HCT116 (cell line): Measurements from ENCODE around the gene RNF13. TPM values are rescaled to one million over a fixed set of nuclear protein-coding genes. Genes with fewer than 3 reads are reported as not detected.

Experiments
- ATAC-seq: fragments of 200-7000 bp; cut with Tn5 transposase; 2 replicates; pipeline ENCODE4 v1.9.1; 2020; ENCODE audit warnings: mild to moderate bottlenecking, moderate library complexity
- BruUV-seq: library from RNA; stranded (reverse); fragments of 400-500 nt; replicated peaks from 2 replicates; lab custom pipeline; 2021; lab: Mats Ljungman, UMichigan
- CTCF ChIA-PET: fragments of 300-600 bp; sonication (Branson Sonifier 250); formaldehyde crosslinking; loops from one replicate; lab custom pipeline; 2021; ENCODE audit warnings: antibody characterized with exemption; lab: Charles Lee
- POLR2A ChIA-PET: fragments of 300-600, 350-600 bp; sonication (Branson Sonifier 250); formaldehyde crosslinking; loops from one replicate; lab custom pipeline; 2021; ENCODE audit warnings: antibody characterized with exemption; lab: Charles Lee
- RAD21 ChIA-PET, 2 experiments: fragments of 300-600 bp; sonication (Branson Sonifier 250); formaldehyde crosslinking; loops; one replicate each; lab custom pipeline; 2023; ENCODE audit warnings: low total read pairs in 2 of 2; ENCODE audit not compliant: uncharacterized antibody in 2 of 2, unreplicated experiment in 2 of 2, low non-redundant PET in 1 of 2; lab: Charles Lee
- DNase-seq: peaks from one replicate; pipeline ENCODE4 v3.0.0-alpha.2; 2010; ENCODE audit warnings: low read depth, low spot score
- H2AFZ ChIP-seq: fragments of 200-600 bp; shearing (Covaris generic), sonication (generic); 2 replicates; pipeline ENCODE4 v1.6.1; 2017; ENCODE audit warnings: low read depth, mixed run types, mixed read lengths, antibody characterized with exemption, low read length; ENCODE audit not compliant: poor library complexity, severe bottlenecking
- H3K27ac ChIP-seq: 2 replicates; pipeline ENCODE4 v1.5.1; 2012; ENCODE audit warnings: low read depth, low read length
- H3K27me3 ChIP-seq: fragments of 200-600 bp; sonication (generic); 2 replicates; pipeline ENCODE4 v1.6.1; 2016; ENCODE audit warnings: mixed run types, low read length, mixed read lengths; ENCODE audit not compliant: insufficient read depth
- H3K36me3 ChIP-seq, 2 experiments: fragments of 200-500 bp in 1 of 2; fragments of 200-600 bp in 1 of 2; sonication (Bioruptor generic) in 1 of 2; sonication (generic) in 1 of 2; 2 replicates each; pipeline versions ENCODE4 v1.5.1 to v1.6.1; 2014 to 2016; ENCODE audit warnings: low read length in 2 of 2, inconsistent platforms in 1 of 2, mixed read lengths in 1 of 2, mixed run types in 1 of 2; ENCODE audit not compliant: insufficient read depth in 2 of 2, control insufficient read depth in 1 of 2
- H3K4me1 ChIP-seq, 2 experiments: fragments of 200-600 bp in 1 of 2; sonication (generic) in 1 of 2; 2 replicates each; pipeline versions ENCODE4 v1.5.1 to v1.6.1; 2012 to 2017; ENCODE audit warnings: low read length in 2 of 2, inconsistent platforms in 1 of 2, mild to moderate bottlenecking in 1 of 2, mixed read lengths in 1 of 2, mixed run types in 1 of 2, moderate library complexity in 1 of 2; ENCODE audit not compliant: insufficient read depth in 2 of 2, control insufficient read depth in 1 of 2
- H3K4me2 ChIP-seq: fragments of 200-600 bp; sonication (generic); 2 replicates; pipeline ENCODE4 v1.6.1; 2017; ENCODE audit warnings: mixed run types, low read length, mixed read lengths
- H3K4me3 ChIP-seq, 2 experiments: fragments of 200-600 bp in 1 of 2; sonication (generic) in 1 of 2; replicated peaks in 1 of 2; 2 replicates each; pipeline ENCODE4 v1.5.1; 2011 to 2016; ENCODE audit warnings: low read length in 2 of 2, control low read depth in 1 of 2, low read depth in 1 of 2, mild to moderate bottlenecking in 1 of 2, mixed read lengths in 1 of 2, mixed run types in 1 of 2
- H3K79me2 ChIP-seq: fragments of 200-600 bp; sonication (generic); 2 replicates; pipeline ENCODE4 v1.6.1; 2017; ENCODE audit warnings: mild to moderate bottlenecking, mixed run types, low read length, moderate library complexity, mixed read lengths; ENCODE audit not compliant: insufficient read depth
- H3K9ac ChIP-seq: fragments of 200-600 bp; sonication (generic); 2 replicates; pipeline ENCODE4 v1.6.1; 2016; ENCODE audit warnings: low read length, mixed read lengths
- H3K9me2 ChIP-seq: fragments of 200-600 bp; sonication (generic), shearing (Covaris generic); 2 replicates; pipeline ENCODE4 v1.6.1; 2017; ENCODE audit warnings: mixed run types, mild to moderate bottlenecking, moderate library complexity; ENCODE audit not compliant: insufficient read depth
- H3K9me3 ChIP-seq, 2 experiments: fragments of 200-500 bp in 1 of 2; fragments of 200-600 bp in 1 of 2; sonication (Bioruptor generic) in 1 of 2; sonication (generic) in 1 of 2; 2 replicates each; pipeline ENCODE4 v1.6.1; 2014 to 2017; ENCODE audit warnings: low read length in 2 of 2, mixed read lengths in 2 of 2, inconsistent platforms in 1 of 2, low read depth in 1 of 2, mild to moderate bottlenecking in 1 of 2, mixed run types in 1 of 2, moderate library complexity in 1 of 2; ENCODE audit not compliant: control insufficient read depth in 1 of 2, insufficient read depth in 1 of 2
- H4K20me1 ChIP-seq: fragments of 200-600 bp; sonication (generic), shearing (Covaris generic); 2 replicates; pipeline ENCODE4 v1.6.1; 2017; ENCODE audit warnings: mixed run types, mild to moderate bottlenecking, moderate library complexity; ENCODE audit not compliant: insufficient read depth
- CEBPB ChIP-seq: IDR thresholded peaks from 2 replicates; pipeline ENCODE4 v1.6.1; 2012; ENCODE audit warnings: low read depth
- EGR1 ChIP-seq: IDR thresholded peaks from 2 replicates; pipeline ENCODE4 v1.6.1; 2012; ENCODE audit warnings: low read depth
- ELF1 ChIP-seq: IDR thresholded peaks from 2 replicates; pipeline ENCODE4 v1.6.1; 2012; ENCODE audit warnings: low read depth, borderline replicate concordance
- EZH2 ChIP-seq: fragments of 200-600 bp; sonication (generic); IDR thresholded peaks from 2 replicates; pipeline ENCODE4 v1.6.1; 2017; ENCODE audit warnings: antibody characterized with exemption, mixed run types
- FOSL1 ChIP-seq: IDR thresholded peaks from 2 replicates; pipeline ENCODE4 v1.6.1; 2012; ENCODE audit warnings: low read depth
- POLR2A ChIP-seq: IDR thresholded peaks from 2 replicates; pipeline ENCODE4 v1.7.0; 2011; ENCODE audit warnings: borderline replicate concordance; ENCODE audit not compliant: insufficient read depth, insufficient read length; ENCODE audit errors: extremely low read depth
- POLR2AphosphoS5 ChIP-seq: IDR thresholded peaks from 2 replicates; pipeline ENCODE4 v1.6.1; 2011; ENCODE audit warnings: mild to moderate bottlenecking, low read depth, low read length, moderate library complexity
- SIN3A ChIP-seq: IDR thresholded peaks from 2 replicates; pipeline ENCODE4 v1.6.1; 2012; ENCODE audit warnings: low read depth
- SP1 ChIP-seq: IDR thresholded peaks from 2 replicates; pipeline ENCODE4 v1.6.1; 2012; ENCODE audit warnings: low read depth
- SRF ChIP-seq: IDR thresholded peaks from 2 replicates; pipeline ENCODE4 v1.6.1; 2012; ENCODE audit warnings: low read depth
- TCF7L2 ChIP-seq: IDR thresholded peaks from 2 replicates; pipeline ENCODE4 v1.7.0; 2011; ENCODE audit warnings: borderline replicate concordance, inconsistent platforms; ENCODE audit not compliant: insufficient read depth, insufficient read length; ENCODE audit errors: extremely low read depth
- YY1 ChIP-seq: IDR thresholded peaks from 2 replicates; pipeline ENCODE4 v1.6.1; 2011; ENCODE audit warnings: low read length, low read depth, moderate library complexity, mild to moderate bottlenecking; ENCODE audit not compliant: insufficient replicate concordance; ENCODE audit errors: extremely low read depth
- intact Hi-C: fragments of 100-400 bp; cut with micrococcal nuclease; formaldehyde crosslinking; loops from 2 replicates; pipeline ENCODE4 v1.10.0; 2022
- total RNA-seq: library from RNA; stranded (reverse); gene quantifications from one replicate; pipeline ENCODE4 v1.2.1, GENCODE V29; 2021; ENCODE audit not compliant: unreplicated experiment
- TF ChIP-seq, protein P1 (sequence below): IDR thresholded peaks from 2 replicates; pipeline ENCODE4 v1.6.1; 2012; ENCODE audit warnings: low read depth
- TF ChIP-seq, protein P2 (sequence below): IDR thresholded peaks from 2 replicates; pipeline ENCODE4 v1.6.1; 2012
- TF ChIP-seq, protein P3 (sequence below): IDR thresholded peaks from 2 replicates; pipeline ENCODE4 v1.6.1; 2012
- TF ChIP-seq, protein P4 (sequence below), 3 experiments: fragments of 200-600 bp in 1 of 3; sonication (generic) in 1 of 3; IDR thresholded peaks in 2 of 3; conservative IDR thresholded peaks in 1 of 3; 2 replicates each; pipeline ENCODE4 v1.5.1; 2012 to 2017; ENCODE audit warnings: low read depth in 2 of 3, low read length in 2 of 3, antibody characterized with exemption in 1 of 3, borderline replicate concordance in 1 of 3, control low read depth in 1 of 3, mild to moderate bottlenecking in 1 of 3, mixed read lengths in 1 of 3, mixed run types in 1 of 3, moderate library complexity in 1 of 3; ENCODE audit not compliant: insufficient read depth in 1 of 3

Gene RNF13
- total RNA-seq, 1 experiment from 2014 or later, result 39.9 TPM

DNA sequence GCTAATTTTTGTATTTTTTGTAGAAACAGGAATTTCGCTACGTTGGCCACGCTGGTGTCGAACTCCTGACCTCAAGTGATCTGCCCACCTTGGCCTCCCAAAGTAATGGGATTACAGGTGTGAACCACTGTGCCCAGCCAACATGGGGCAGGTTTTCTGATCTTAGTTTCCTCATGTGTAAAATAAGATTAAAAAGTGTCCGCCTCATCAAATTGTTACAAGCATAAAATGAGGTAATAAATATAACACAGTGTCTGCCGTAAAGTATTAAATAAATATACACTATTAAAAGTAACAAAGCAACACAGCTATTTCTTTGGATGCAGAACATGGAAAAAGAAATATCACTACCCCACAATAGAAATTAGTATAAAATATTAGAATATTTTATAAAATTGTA is 44.3 kb upstream of the RNF13 start:
- ChIA-PET POLR2A (no interaction called here), CTCF (no interaction called here), RAD21 (no interaction called here)
- Histone ChIP-seq H3K9me2 (no peaks in the 10 kb centered on the region), H3K36me3 (no peaks in the 10 kb centered on the region), H3K4me1 (no peaks in the 10 kb centered on the region), H3K4me2 (no peak overlapping the region), H3K9ac (no peak overlapping the region), H3K27me3 (no peaks in the 10 kb centered on the region), H3K79me2 (no peaks in the 10 kb centered on the region), H3K27ac (no peak overlapping the region), H4K20me1 (no peaks in the 10 kb centered on the region), H2AFZ (no peak overlapping the region), H3K4me3 (no peak overlapping the region), H3K9me3 (no peaks in the 10 kb centered on the region)
- intact Hi-C loops, result loop anchor here (5.0 kb wide), 1 partner anchor 454 kb away; no protein-coding TSS in a partner anchor
- DNase-seq (no peak), ATAC-seq (no peak)
- TF ChIP-seq POLR2A (no peak), POLR2AphosphoS5 (no peak), YY1 (no peak), EGR1 (no peak), TCF7L2 (no peak), EZH2 (no peak), CEBPB (no peak), SP1 (no peak), ELF1 (no peak), FOSL1 (no peak), SIN3A (no peak), SRF (no peak)
- TF ChIP-seq, protein P1, sequence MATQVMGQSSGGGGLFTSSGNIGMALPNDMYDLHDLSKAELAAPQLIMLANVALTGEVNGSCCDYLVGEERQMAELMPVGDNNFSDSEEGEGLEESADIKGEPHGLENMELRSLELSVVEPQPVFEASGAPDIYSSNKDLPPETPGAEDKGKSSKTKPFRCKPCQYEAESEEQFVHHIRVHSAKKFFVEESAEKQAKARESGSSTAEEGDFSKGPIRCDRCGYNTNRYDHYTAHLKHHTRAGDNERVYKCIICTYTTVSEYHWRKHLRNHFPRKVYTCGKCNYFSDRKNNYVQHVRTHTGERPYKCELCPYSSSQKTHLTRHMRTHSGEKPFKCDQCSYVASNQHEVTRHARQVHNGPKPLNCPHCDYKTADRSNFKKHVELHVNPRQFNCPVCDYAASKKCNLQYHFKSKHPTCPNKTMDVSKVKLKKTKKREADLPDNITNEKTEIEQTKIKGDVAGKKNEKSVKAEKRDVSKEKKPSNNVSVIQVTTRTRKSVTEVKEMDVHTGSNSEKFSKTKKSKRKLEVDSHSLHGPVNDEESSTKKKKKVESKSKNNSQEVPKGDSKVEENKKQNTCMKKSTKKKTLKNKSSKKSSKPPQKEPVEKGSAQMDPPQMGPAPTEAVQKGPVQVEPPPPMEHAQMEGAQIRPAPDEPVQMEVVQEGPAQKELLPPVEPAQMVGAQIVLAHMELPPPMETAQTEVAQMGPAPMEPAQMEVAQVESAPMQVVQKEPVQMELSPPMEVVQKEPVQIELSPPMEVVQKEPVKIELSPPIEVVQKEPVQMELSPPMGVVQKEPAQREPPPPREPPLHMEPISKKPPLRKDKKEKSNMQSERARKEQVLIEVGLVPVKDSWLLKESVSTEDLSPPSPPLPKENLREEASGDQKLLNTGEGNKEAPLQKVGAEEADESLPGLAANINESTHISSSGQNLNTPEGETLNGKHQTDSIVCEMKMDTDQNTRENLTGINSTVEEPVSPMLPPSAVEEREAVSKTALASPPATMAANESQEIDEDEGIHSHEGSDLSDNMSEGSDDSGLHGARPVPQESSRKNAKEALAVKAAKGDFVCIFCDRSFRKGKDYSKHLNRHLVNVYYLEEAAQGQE, result no peak
- TF ChIP-seq, protein P2, sequence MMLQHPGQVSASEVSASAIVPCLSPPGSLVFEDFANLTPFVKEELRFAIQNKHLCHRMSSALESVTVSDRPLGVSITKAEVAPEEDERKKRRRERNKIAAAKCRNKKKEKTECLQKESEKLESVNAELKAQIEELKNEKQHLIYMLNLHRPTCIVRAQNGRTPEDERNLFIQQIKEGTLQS, result no peak
- TF ChIP-seq, protein P3, sequence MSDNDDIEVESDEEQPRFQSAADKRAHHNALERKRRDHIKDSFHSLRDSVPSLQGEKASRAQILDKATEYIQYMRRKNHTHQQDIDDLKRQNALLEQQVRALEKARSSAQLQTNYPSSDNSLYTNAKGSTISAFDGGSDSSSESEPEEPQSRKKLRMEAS, result no peak
- TF ChIP-seq, protein P4, sequence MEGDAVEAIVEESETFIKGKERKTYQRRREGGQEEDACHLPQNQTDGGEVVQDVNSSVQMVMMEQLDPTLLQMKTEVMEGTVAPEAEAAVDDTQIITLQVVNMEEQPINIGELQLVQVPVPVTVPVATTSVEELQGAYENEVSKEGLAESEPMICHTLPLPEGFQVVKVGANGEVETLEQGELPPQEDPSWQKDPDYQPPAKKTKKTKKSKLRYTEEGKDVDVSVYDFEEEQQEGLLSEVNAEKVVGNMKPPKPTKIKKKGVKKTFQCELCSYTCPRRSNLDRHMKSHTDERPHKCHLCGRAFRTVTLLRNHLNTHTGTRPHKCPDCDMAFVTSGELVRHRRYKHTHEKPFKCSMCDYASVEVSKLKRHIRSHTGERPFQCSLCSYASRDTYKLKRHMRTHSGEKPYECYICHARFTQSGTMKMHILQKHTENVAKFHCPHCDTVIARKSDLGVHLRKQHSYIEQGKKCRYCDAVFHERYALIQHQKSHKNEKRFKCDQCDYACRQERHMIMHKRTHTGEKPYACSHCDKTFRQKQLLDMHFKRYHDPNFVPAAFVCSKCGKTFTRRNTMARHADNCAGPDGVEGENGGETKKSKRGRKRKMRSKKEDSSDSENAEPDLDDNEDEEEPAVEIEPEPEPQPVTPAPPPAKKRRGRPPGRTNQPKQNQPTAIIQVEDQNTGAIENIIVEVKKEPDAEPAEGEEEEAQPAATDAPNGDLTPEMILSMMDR (IDR thresholded peaks at IDR 0.05 in 2 of 3, conservative IDR thresholded peaks at IDR 0.05 in 1 of 3; ENCODE audit: borderline replicate concordance in 1 of 3, insufficient read depth in 1 of 3, low read depth in 2 of 3, low read length in 2 of 3), result no peak
- no TSS peak for BruUV-seq
